Transverse colon (tissue), 4 donors: ENCODE data around the gene TP53BP2.

Experiments used
- CTCF ChIP-seq, 5 experiments: fragments of 200-600 bp in 3 of 5; fragments of 450-650 bp in 2 of 5; sonication (generic) in 3 of 5; IDR thresholded peaks; 1 replicate in 2 of 5; 2 replicates in 3 of 5; pipeline ENCODE4 v1.5.1; 2016 to 2017; ENCODE audit warnings: antibody characterized with exemption in 5 of 5, inconsistent platforms in 3 of 5, mild to moderate bottlenecking in 2 of 5, moderate library complexity in 1 of 5
- EP300 ChIP-seq: sonication (generic); formaldehyde crosslinking; IDR thresholded peaks from one replicate; pipeline ENCODE4 v1.6.1; 2017; ENCODE audit warnings: antibody characterized with exemption, low read depth
- POLR2A ChIP-seq: fragments of 450-650 bp; IDR thresholded peaks from one replicate; pipeline ENCODE4 v1.6.1; 2016; ENCODE audit warnings: antibody characterized with exemption, mild to moderate bottlenecking, moderate library complexity
- POLR2AphosphoS5 ChIP-seq, 3 donors: sonication (generic); formaldehyde crosslinking; IDR thresholded peaks; one replicate each; pipeline ENCODE4 v1.6.1; 2016; ENCODE audit warnings: antibody characterized with exemption in 3 of 3

- no peak for TF ChIP-seq POLR2A
- no peak for TF ChIP-seq CTCF (IDR thresholded peaks at IDR 0.05)
- no peak for TF ChIP-seq EP300
- no peak for TF ChIP-seq POLR2AphosphoS5 (IDR thresholded peaks at IDR 0.05)
These were observed 97.4 kb downstream of the TP53BP2 start for GRCh38 chr1:223748405-223748772.
